Psoas muscle (tissue), 8 donors: ENCODE data around the gene KIAA0513. TPM values are rescaled to one million over a fixed set of nuclear protein-coding genes. Genes with fewer than 3 reads are reported as not detected.

Experiments used
- ATAC-seq, 4 donors: fragments of 200-7000 bp; cut with Tn5 transposase; one replicate each; pipeline ENCODE4 v1.9.1; 2020; ENCODE audit warnings: moderate library complexity in 3 of 4, mild to moderate bottlenecking in 2 of 4
- DNase-seq, 2 donors: peaks; one replicate each; pipeline ENCODE4 v3.0.0-alpha.2; 2020
- H3K27ac ChIP-seq: fragments of 200-600 bp; one replicate; pipeline ENCODE4 v1.8.0; 2022
- H3K27me3 ChIP-seq, 3 donors: fragments of 200-600 bp in 1 of 3; one replicate each; pipeline versions ENCODE4 v1.6.1 to v1.8.0; 2013 to 2022; ENCODE audit warnings: low read length in 2 of 3, mild to moderate bottlenecking in 2 of 3, moderate library complexity in 1 of 3; ENCODE audit not compliant: insufficient read depth in 3 of 3
- H3K36me3 ChIP-seq, 2 donors: fragments of 200-600 bp in 1 of 2; one replicate each; pipeline versions ENCODE4 v1.6.1 to v1.8.0; 2013 to 2022; ENCODE audit warnings: low read depth in 1 of 2, mild to moderate bottlenecking in 1 of 2, moderate library complexity in 1 of 2; ENCODE audit not compliant: insufficient read depth in 1 of 2
- H3K4me1 ChIP-seq: fragments of 200-600 bp; one replicate; pipeline ENCODE4 v1.8.0; 2022
- H3K4me3 ChIP-seq: fragments of 200-600 bp; one replicate; pipeline ENCODE4 v1.8.0; 2022; ENCODE audit warnings: mild to moderate bottlenecking
- H3K9me3 ChIP-seq: fragments of 200-600 bp; one replicate; pipeline ENCODE4 v1.8.0; 2022
- CTCF ChIP-seq: fragments of 200-600 bp; IDR thresholded peaks from one replicate; pipeline ENCODE4 v1.8.0; 2022; ENCODE audit warnings: antibody characterized with exemption
- WGBS, 3 donors: extraction: QIAGEN DNeasy Blood & Tissue Kit; methylation state at CpG; one replicate each; pipeline versions ENCODE4 v1.1.6 to v1.1.7; 2013; 5-methylcytosine and 5-hydroxymethylcytosine counted together
- intact Hi-C, 2 donors: fragments of 100-400 bp; cut with DNase I; formaldehyde crosslinking; loops; one replicate each; pipeline versions ENCODE4 v1.11.0 to v1.14.2; 2022
- polyA plus RNA-seq, 3 donors: library from polyadenylated mRNA; stranded (reverse); fragments of 200-250 nt; gene quantifications; one replicate each; pipeline ENCODE4 v1.2.3, GENCODE V29; 2013
- total RNA-seq, 4 donors: library from RNA; stranded (reverse); fragmentation: NEBNext Ultra II Directional in 2 of 4; extraction: Animal tissue kit (Norgen Biotek cat#: 25700) in 2 of 4; gene quantifications; one replicate each; pipeline versions ENCODE4 v1.2.1 to v1.2.4, GENCODE V29; 2021 to 2023
- donor health status: healthy with polysubstance abuse.
- donor health status: DM: no; HTN: no; CAD: no; lungs with moderate emphysema.
- donor health status: Bipolar disorder and iron deficiency.
- donor health status: healthy.
- donor health status: DM: yes; HTN: yes; CAD: no.
- donor health status: DM: no; HTN: no; CAD: no.
- donor health status: DM: no; HTN: no; CAD: no.
- donor health status: DM: yes; HTN: yes; CAD: no.

Gene KIAA0513
- total and polyA plus RNA-seq, 7 donors, result 3.6 to 18.2 (median 12.9) TPM

GRCh38 chr16:85062323-85062722 is 34.7 kb downstream of the KIAA0513 start:
- WGBS, 3 donors, result 89 to 94% (median 93%) methylated on average over 9 of the region's 9 CpGs
- Histone ChIP-seq H3K4me1 (no peaks in the 10 kb centered on the region), H3K4me3 (no peak overlapping the region), H3K27me3 (no peaks in the 10 kb centered on the region), H3K36me3 (peaks cover 2 to 7% of the 10 kb centered on the region in 2 donors), H3K9me3 (no peaks in the 10 kb centered on the region), H3K27ac (no peak overlapping the region)
- intact Hi-C loops, result no loop called here
- no peak for TF ChIP-seq CTCF
- DNase-seq (no peak), ATAC-seq (no peak)

GRCh38 chr16:85062845-85063244 is 35.2 kb downstream of the KIAA0513 start:
- ATAC-seq (no peak), DNase-seq (no peak)
- Histone ChIP-seq H3K27me3 (no peaks in the 10 kb centered on the region), H3K4me3 (no peak overlapping the region), H3K27ac (no peak overlapping the region), H3K36me3 (peaks cover 4 to 12% of the 10 kb centered on the region in 2 donors), H3K9me3 (no peaks in the 10 kb centered on the region), H3K4me1 (no peaks in the 10 kb centered on the region)
- 89 to 96% (median 92%) methylated on average over 11 of the region's 11 CpGs for WGBS, 3 donors
- intact Hi-C loops, result no loop called here
- TF ChIP-seq CTCF, result no peak

- no peaks in the 10 kb centered on the region for H3K4me1 ChIP-seq
- no peaks in the 10 kb centered on the region for H3K9me3 ChIP-seq
- no peak overlapping the region for H3K4me3 ChIP-seq
- H3K27ac ChIP-seq, result no peak overlapping the region
- H3K27me3 ChIP-seq, result no peaks in the 10 kb centered on the region
- WGBS, 3 donors, result 95% methylated on average over 6 of the region's 6 CpGs
- no peak for TF ChIP-seq CTCF
- ATAC-seq (no peak), DNase-seq (no peak)
- intact Hi-C loops, result no loop called here
- peaks cover 4 to 20% of the 10 kb centered on the region in 2 donors for H3K36me3 ChIP-seq
Measured at GRCh38 chr16:85064186-85064585, 36.6 kb downstream of the KIAA0513 start.

GRCh38 chr16:85065099-85065498 is 37.5 kb downstream of the KIAA0513 start:
- ATAC-seq (no peak), DNase-seq (no peak)
- 93 to 96% (median 93%) methylated on average over 13 of the region's 13 CpGs for WGBS, 3 donors
- intact Hi-C loops, result no loop called here
- Histone ChIP-seq H3K27me3 (no peaks in the 10 kb centered on the region), H3K4me1 (no peaks in the 10 kb centered on the region), H3K36me3 (peaks cover 4 to 29% of the 10 kb centered on the region in 2 donors), H3K4me3 (no peak overlapping the region), H3K27ac (no peak overlapping the region), H3K9me3 (no peaks in the 10 kb centered on the region)
- TF ChIP-seq CTCF, result no peak

GRCh38 chr16:85066346-85066885 is 38.8 kb downstream of the KIAA0513 start:
- no peak for ATAC-seq
- intact Hi-C loops, result no loop called here
- TF ChIP-seq CTCF, result no peak
- Histone ChIP-seq H3K27me3 (no peaks in the 10 kb centered on the region), H3K9me3 (no peaks in the 10 kb centered on the region), H3K27ac (no peak overlapping the region), H3K4me1 (no peaks in the 10 kb centered on the region), H3K4me3 (no peak overlapping the region), H3K36me3 (peaks cover 4 to 39% of the 10 kb centered on the region in 2 donors)
- 87 to 95% (median 92%) methylated on average over 12 of the region's 12 CpGs for WGBS, 3 donors
- DNase-seq, result no peak
